NCI-H1694 (cell line): ENCODE results near the gene DGUOK.
"Not testable (repeated sequence)": the region's sequence is repeated elsewhere in the genome, so short reads cannot be mapped to it uniquely, and the experiment has no call there.

Source experiments
- DNase-seq: peaks from one replicate; lab custom pipeline; 2025; lab: John Stamatoyannopoulos, UW

Gene DGUOK

GRCh38 chr2:73901143-73901542 lies 25.5 kb upstream of the DGUOK start:
- no peak for DNase-seq

- DNase-seq, result no peak
Measured at GRCh38 chr2:73902284-73902683, 24.4 kb upstream of the DGUOK start.

GRCh38 chr2:73903313-73903712 lies 23.4 kb upstream of the DGUOK start:
- DNase-seq, result no peak

GRCh38 chr2:73903949-73904613 lies 22.6 kb upstream of the DGUOK start:
- DNase-seq, result not testable (repeated sequence)

GRCh38 chr2:73904952-73905351 lies 21.7 kb upstream of the DGUOK start:
- DNase-seq, result no peak

GRCh38 chr2:73906847-73907505 lies 19.7 kb upstream of the DGUOK start:
- DNase-seq, result no peak

- no peak for DNase-seq
Measured at GRCh38 chr2:73907840-73908452, 18.7 kb upstream of the DGUOK start.

- no peak for DNase-seq
Measured at GRCh38 chr2:73908689-73909652, 17.7 kb upstream of the DGUOK start.

- no peak for DNase-seq
Measured at GRCh38 chr2:73910873-73911547, 15.7 kb upstream of the DGUOK start.

GRCh38 chr2:73911548-73912208 lies 15.0 kb upstream of the DGUOK start:
- DNase-seq, result no peak

GRCh38 chr2:73913414-73914054 lies 13.1 kb upstream of the DGUOK start:
- DNase-seq, result no peak

GRCh38 chr2:73914667-73915066 lies 12.0 kb upstream of the DGUOK start:
- no peak for DNase-seq

- no peak for DNase-seq
Measured at GRCh38 chr2:73915437-73915993, 11.2 kb upstream of the DGUOK start.

- DNase-seq, result no peak
Measured at GRCh38 chr2:73916666-73917065, 10.0 kb upstream of the DGUOK start.

GRCh38 chr2:73917296-73917695 lies 9.4 kb upstream of the DGUOK start:
- DNase-seq, result no peak

GRCh38 chr2:73917696-73918207 lies 8.9 kb upstream of the DGUOK start:
- DNase-seq, result no peak

GRCh38 chr2:73918856-73919255 lies 7.8 kb upstream of the DGUOK start:
- no peak for DNase-seq

- DNase-seq, result no peak
Measured at GRCh38 chr2:73919596-73920228, 7.0 kb upstream of the DGUOK start.
